Effector memory CD8-positive, alpha-beta T cell (primary cell): Measurements from ENCODE around the gene TMEM14A.
"Not testable (repeated sequence)": the region's sequence is repeated elsewhere in the genome, so short reads cannot be mapped to it uniquely, and the experiment has no call there.

Experiments
- ATAC-seq: fragments of 150-1000 bp; cut with Tn5 transposase; replicated peaks from 2 replicates; pipeline ENCODE4 v1.10.0; 2021; ENCODE audit warnings: mild to moderate bottlenecking, moderate library complexity
- DNase-seq, 3 experiments: peaks; one replicate each; pipeline ENCODE4 v3.0.0; 2021
- H3K27ac Mint-ChIP-seq, 2 donors: one replicate each; pipeline ENCODE4 v1.8.0; 2022; ENCODE audit warnings: mild to moderate bottlenecking in 2 of 2, mixed read lengths in 2 of 2, moderate library complexity in 2 of 2
- H3K27me3 Mint-ChIP-seq, 2 donors: one replicate each; pipeline ENCODE4 v1.8.0; 2022; ENCODE audit warnings: mixed read lengths in 2 of 2
- H3K36me3 Mint-ChIP-seq: one replicate; pipeline ENCODE4 v1.8.0; 2022; ENCODE audit warnings: mild to moderate bottlenecking, moderate library complexity, mixed read lengths; ENCODE audit not compliant: insufficient read depth
- H3K4me1 Mint-ChIP-seq, 2 donors: one replicate each; pipeline ENCODE4 v1.8.0; 2022; ENCODE audit warnings: low read depth in 2 of 2, mixed read lengths in 2 of 2
- H3K4me3 Mint-ChIP-seq, 2 donors: one replicate each; pipeline ENCODE4 v1.8.0; 2022; ENCODE audit warnings: mild to moderate bottlenecking in 2 of 2, mixed read lengths in 2 of 2, moderate library complexity in 2 of 2
- H3K9me3 Mint-ChIP-seq, 2 donors: one replicate each; pipeline ENCODE4 v1.8.0; 2022; ENCODE audit warnings: mixed read lengths in 2 of 2

TMEM14A gene

DNA sequence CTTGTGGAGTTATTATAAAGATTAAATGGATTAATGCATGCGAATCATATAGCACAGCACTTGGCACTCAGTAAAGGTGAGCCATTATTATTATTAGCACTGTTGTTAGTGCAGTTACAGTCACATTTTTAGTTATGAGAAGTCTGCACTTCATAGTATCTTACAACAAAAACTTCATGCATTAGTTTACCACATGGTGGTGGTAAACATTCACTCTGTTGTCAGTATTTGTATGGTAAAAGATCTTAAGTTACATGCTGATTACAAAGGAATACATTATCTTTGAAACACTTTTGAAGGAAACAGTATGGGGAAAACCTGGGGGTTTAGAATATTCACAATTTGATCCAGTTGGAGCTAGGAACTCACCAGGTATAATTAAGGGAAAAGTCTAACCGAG lies 20.8 kb downstream of the TMEM14A start:
- ATAC-seq = no peak
- DNase-seq = no peak
- H3K27me3 Mint-ChIP-seq = no peaks in the 10 kb centered on the region
- H3K4me1 Mint-ChIP-seq = no peaks in the 10 kb centered on the region
- no peak overlapping the region for H3K4me3 Mint-ChIP-seq
- no peaks in the 10 kb centered on the region for H3K36me3 Mint-ChIP-seq
- H3K27ac Mint-ChIP-seq = no peak overlapping the region
- no peaks in the 10 kb centered on the region for H3K9me3 Mint-ChIP-seq

- Mint-ChIP-seq H3K4me1 (no peaks in the 10 kb centered on the region), H3K27ac (no peak overlapping the region), H3K27me3 (peaks cover 6% of the 10 kb centered on the region in 2 donors), H3K9me3 (no peaks in the 10 kb centered on the region), H3K4me3 (no peak overlapping the region), H3K36me3 (no peaks in the 10 kb centered on the region)
- no peak for ATAC-seq
- DNase-seq = no peak
Observed at GRCh38 chr6:52693773-52694172, 22.9 kb downstream of the TMEM14A start.

GRCh38 chr6:52694404-52694803 lies 23.5 kb downstream of the TMEM14A start:
- peaks cover 6% of the 10 kb centered on the region in 2 donors for H3K27me3 Mint-ChIP-seq
- no peaks in the 10 kb centered on the region for H3K36me3 Mint-ChIP-seq
- H3K4me3 Mint-ChIP-seq = no peak overlapping the region
- H3K4me1 Mint-ChIP-seq = no peaks in the 10 kb centered on the region
- no peak for ATAC-seq
- no peak for DNase-seq
- no peak overlapping the region for H3K27ac Mint-ChIP-seq
- H3K9me3 Mint-ChIP-seq = no peaks in the 10 kb centered on the region

- H3K4me3 Mint-ChIP-seq = no peak overlapping the region
- ATAC-seq (no peak), DNase-seq (no peak)
- H3K4me1 Mint-ChIP-seq = no peaks in the 10 kb centered on the region
- H3K27ac Mint-ChIP-seq = no peak overlapping the region
- peaks cover 6 to 17% of the 10 kb centered on the region in 2 donors for H3K27me3 Mint-ChIP-seq
- no peaks in the 10 kb centered on the region for H3K9me3 Mint-ChIP-seq
- no peaks in the 10 kb centered on the region for H3K36me3 Mint-ChIP-seq
Observed at GRCh38 chr6:52696418-52696817, 25.5 kb downstream of the TMEM14A start.

DNA sequence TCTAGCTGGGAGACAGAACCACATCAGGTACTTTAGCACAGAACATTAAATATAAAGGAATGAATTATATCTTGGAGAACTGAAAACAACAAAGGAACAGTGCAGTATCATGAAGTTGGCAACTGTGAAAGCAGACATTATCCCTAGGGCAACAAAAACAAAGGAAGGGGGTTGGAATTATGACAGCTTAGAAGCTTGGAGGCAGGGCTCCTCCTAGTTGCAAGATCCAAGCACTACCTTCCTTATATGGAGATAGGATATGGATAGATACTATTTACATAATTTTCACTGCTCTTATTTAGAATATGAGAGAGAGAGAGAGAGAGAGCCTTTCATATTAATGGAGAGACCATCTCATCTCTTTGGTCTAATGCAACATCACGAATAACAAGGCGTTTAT lies 27.0 kb downstream of the TMEM14A start:
- DNase-seq = no peak

GRCh38 chr6:52704060-52704459 lies 33.1 kb downstream of the TMEM14A start:
- DNase-seq (no peak), ATAC-seq (no peak)
- no peaks in the 10 kb centered on the region for H3K9me3 Mint-ChIP-seq
- no peaks in the 10 kb centered on the region for H3K36me3 Mint-ChIP-seq
- H3K27me3 Mint-ChIP-seq = peaks cover 14 to 37% of the 10 kb centered on the region in 2 donors
- H3K27ac Mint-ChIP-seq = no peak overlapping the region
- H3K4me1 Mint-ChIP-seq = no peaks in the 10 kb centered on the region
- H3K4me3 Mint-ChIP-seq = no peak overlapping the region

More for the DNA sequence above, 27.0 kb downstream of the TMEM14A start:
- H3K9me3 Mint-ChIP-seq = no peaks in the 10 kb centered on the region
- H3K27me3 Mint-ChIP-seq = peaks cover 6 to 26% of the 10 kb centered on the region in 2 donors
- H3K4me3 Mint-ChIP-seq = no peak overlapping the region
- H3K4me1 Mint-ChIP-seq = no peaks in the 10 kb centered on the region
- no peak for ATAC-seq
- H3K27ac Mint-ChIP-seq = no peak overlapping the region
- H3K36me3 Mint-ChIP-seq = no peaks in the 10 kb centered on the region

DNA sequence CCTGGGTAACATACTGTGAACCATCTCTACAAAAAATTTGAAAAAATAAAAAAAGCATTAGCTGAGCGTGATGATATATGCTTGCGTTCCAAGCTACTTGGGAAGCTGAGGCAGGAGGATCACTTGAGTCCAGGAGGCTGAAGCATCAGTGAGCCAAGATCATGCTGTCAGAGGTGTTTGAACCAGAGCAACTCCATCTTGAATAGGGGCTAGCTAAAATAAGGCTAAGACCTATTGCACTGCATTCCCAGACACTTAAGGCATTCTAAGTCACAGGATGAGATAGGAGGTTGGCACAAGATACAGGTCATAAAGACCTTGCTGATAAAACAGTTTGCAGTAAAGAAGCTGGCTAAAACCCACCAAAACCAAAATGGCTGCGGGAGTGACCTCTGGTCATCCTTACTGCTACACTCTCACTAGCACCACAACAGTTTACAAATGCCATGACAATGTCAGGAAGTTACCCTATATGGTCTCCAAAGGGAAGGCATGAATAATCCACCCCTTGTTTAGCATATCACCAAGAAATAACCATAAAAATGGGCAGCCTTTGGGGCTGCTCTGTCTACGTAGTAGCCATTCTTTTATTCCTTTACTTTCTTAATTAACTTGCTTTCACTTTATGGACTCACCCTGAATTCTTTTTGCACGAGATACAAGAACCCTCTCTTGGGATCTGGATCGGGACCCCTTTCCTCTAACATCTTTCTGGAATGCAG lies 34.0 kb downstream of the TMEM14A start:
- H3K27me3 Mint-ChIP-seq = peaks cover 14 to 35% of the 10 kb centered on the region in 2 donors
- H3K9me3 Mint-ChIP-seq, ATAC-seq, H3K4me3 Mint-ChIP-seq, H3K4me1 Mint-ChIP-seq, H3K27ac Mint-ChIP-seq, DNase-seq, H3K36me3 Mint-ChIP-seq: not testable (repeated sequence)

GRCh38 chr6:52706001-52706400 lies 35.1 kb downstream of the TMEM14A start:
- DNase-seq = no peak
- Mint-ChIP-seq H3K4me1 (no peaks in the 10 kb centered on the region), H3K27ac (no peak overlapping the region), H3K9me3 (no peaks in the 10 kb centered on the region), H3K36me3 (no peaks in the 10 kb centered on the region), H3K4me3 (no peak overlapping the region), H3K27me3 (peaks cover 14 to 27% of the 10 kb centered on the region in 2 donors)
- no peak for ATAC-seq

DNA sequence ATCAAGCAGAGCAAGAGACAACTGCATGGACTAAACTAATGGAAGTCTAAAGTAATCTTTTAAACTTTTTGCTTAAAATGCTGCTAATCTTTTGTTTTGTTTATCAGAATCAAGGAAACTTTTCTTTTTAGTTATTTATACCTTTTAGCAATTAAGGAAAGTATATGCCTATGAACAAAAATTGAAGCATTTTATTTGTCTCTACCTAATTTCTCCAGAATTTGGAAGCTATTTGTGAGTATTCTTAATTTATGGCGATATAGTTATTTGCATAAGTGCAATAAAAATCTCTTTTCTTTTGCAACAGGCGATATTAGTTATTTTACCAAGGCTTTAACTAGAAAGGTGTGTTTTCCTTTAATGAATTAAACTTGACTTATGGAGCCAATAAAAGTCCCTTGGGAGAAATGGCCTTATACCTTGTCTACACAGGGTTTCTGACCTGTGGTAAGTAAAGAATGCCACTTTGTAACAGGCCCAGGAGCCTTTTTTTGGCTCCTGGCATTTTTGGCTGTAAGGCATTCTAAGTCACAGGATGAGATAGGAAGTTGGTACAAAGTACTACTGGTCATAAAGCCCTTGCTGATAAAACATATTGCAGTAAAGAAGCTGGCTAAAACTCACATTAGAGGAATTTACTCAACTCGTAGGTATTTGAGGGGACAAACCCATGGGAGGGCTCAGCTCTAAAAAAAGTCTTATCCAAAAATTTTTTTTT lies 37.2 kb downstream of the TMEM14A start:
- Mint-ChIP-seq H3K4me3 (no peak overlapping the region), H3K36me3 (no peaks in the 10 kb centered on the region), H3K27ac (no peak overlapping the region), H3K27me3 (peaks cover 14 to 22% of the 10 kb centered on the region in 2 donors), H3K9me3 (no peaks in the 10 kb centered on the region), H3K4me1 (no peaks in the 10 kb centered on the region)
- ATAC-seq (no peak), DNase-seq (no peak)

DNA sequence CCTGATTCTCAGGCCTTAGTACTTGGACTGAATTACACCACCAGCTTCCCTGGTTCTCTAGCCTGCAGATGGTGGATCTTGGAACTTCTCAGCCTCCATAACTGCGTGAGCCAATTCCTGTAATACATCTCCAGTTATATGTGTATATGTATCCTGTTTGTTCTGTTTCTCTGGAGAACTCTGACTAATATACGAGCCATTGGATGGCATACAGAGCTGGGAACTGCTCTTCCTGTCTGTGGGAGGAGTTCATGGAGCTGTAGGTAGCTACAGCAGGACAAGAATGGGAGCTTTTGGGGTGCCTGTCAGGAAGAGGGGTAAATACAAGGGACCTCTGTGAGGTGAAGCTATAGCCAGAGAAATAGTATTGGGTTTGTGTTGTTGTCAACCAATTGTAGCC lies 41.2 kb downstream of the TMEM14A start:
- Mint-ChIP-seq H3K4me1 (no peaks in the 10 kb centered on the region), H3K27ac (no peak overlapping the region), H3K9me3 (no peaks in the 10 kb centered on the region), H3K4me3 (no peak overlapping the region), H3K36me3 (no peaks in the 10 kb centered on the region), H3K27me3 (peaks cover 16 to 20% of the 10 kb centered on the region in 2 donors)
- ATAC-seq (no peak), DNase-seq (no peak)

- H3K27me3 Mint-ChIP-seq = peaks cover 14 to 20% of the 10 kb centered on the region in 2 donors
- not testable (repeated sequence) for DNase-seq, H3K4me1 Mint-ChIP-seq, H3K36me3 Mint-ChIP-seq, H3K9me3 Mint-ChIP-seq, H3K27ac Mint-ChIP-seq, H3K4me3 Mint-ChIP-seq, ATAC-seq
Observed at GRCh38 chr6:52714761-52715160, 43.8 kb downstream of the TMEM14A start.

DNA sequence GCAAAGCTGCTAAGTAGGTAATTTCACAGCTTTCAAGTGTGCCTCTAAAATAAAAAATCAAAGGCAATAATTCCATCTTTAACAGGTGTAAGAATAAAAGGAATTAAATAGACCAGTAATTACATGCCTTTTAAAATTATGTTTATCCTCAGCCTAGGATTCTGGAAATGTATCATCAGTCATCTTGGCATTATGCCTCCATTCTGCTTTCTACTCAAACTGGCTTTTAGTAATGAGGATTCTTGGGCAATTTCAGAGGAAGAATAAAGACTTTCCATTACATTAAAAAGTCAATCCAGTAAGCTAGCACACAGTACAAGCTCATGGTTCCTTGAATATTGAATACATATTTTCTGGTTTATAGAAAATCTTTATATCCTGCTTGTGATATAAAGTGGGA lies 47.6 kb downstream of the TMEM14A start:
- Mint-ChIP-seq H3K36me3 (no peaks in the 10 kb centered on the region), H3K27me3 (peaks cover 23 to 29% of the 10 kb centered on the region in 2 donors), H3K4me1 (no peaks in the 10 kb centered on the region), H3K9me3 (no peaks in the 10 kb centered on the region), H3K4me3 (no peak overlapping the region), H3K27ac (no peak overlapping the region)
- DNase-seq = no peak
- no peak for ATAC-seq

DNA sequence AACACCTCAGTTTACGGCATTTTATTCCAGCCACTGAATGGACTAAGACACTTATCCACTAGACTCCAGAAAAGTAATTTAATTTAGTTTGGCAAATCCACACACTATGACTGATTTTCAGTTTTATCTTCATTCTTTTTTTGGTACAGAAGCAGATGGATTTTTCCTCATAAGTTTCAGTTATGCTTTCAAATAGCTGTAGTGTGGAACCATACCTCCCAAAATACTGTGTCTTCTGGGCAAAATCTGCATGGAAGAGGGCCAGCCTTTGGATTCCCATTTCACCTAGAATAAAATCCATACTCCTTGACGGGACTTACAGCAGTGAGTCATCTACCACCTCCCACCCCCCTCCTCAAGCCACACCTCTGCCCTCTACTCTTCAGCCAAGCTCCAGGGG lies 49.4 kb downstream of the TMEM14A start:
- no peak overlapping the region for H3K27ac Mint-ChIP-seq
- H3K4me1 Mint-ChIP-seq = no peaks in the 10 kb centered on the region
- no peak for DNase-seq
- H3K27me3 Mint-ChIP-seq = peaks cover 18 to 26% of the 10 kb centered on the region in 2 donors
- no peak overlapping the region for H3K4me3 Mint-ChIP-seq
- no peak for ATAC-seq
- H3K36me3 Mint-ChIP-seq = no peaks in the 10 kb centered on the region
- no peaks in the 10 kb centered on the region for H3K9me3 Mint-ChIP-seq

GRCh38 chr6:52724042-52724405 lies 53.1 kb downstream of the TMEM14A start:
- peaks cover 9 to 18% of the 10 kb centered on the region in 2 donors for H3K27me3 Mint-ChIP-seq
- ATAC-seq (no peak), DNase-seq (no peak)
- no peak overlapping the region for H3K4me3 Mint-ChIP-seq
- H3K4me1 Mint-ChIP-seq = no peaks in the 10 kb centered on the region
- no peaks in the 10 kb centered on the region for H3K9me3 Mint-ChIP-seq
- no peak overlapping the region for H3K27ac Mint-ChIP-seq
- no peaks in the 10 kb centered on the region for H3K36me3 Mint-ChIP-seq
